ENCODE measurements around the gene NEAT1.

Gene NEAT1

GRCh38 chr11:65422633-65423515 lies at the start of gene NEAT1:
TSS of gene NEAT1 (plus strand) at chr11:65422798.
- peak in 1 of 2 donors; percentile 3 for ATAC-seq

GRCh38 chr11:65373839-65374580 lies 48.6 kb upstream of the NEAT1 start:
- ATAC-seq, result no peak

GRCh38 chr11:65375012-65375411 lies 47.6 kb upstream of the NEAT1 start:
- no peak for ATAC-seq

GRCh38 chr11:65376138-65376713 lies 46.4 kb upstream of the NEAT1 start:
- ATAC-seq, result no peak

GRCh38 chr11:65377036-65377435 lies 45.6 kb upstream of the NEAT1 start:
- no peak for ATAC-seq

- no peak for ATAC-seq
Measured at GRCh38 chr11:65377777-65378176, 44.8 kb upstream of the NEAT1 start.

GRCh38 chr11:65378208-65378927 lies 44.2 kb upstream of the NEAT1 start:
- ATAC-seq, result no peak

- no peak for ATAC-seq
Measured at GRCh38 chr11:65378928-65379638, 43.5 kb upstream of the NEAT1 start.

- no peak for ATAC-seq
Measured at GRCh38 chr11:65379698-65380459, 42.7 kb upstream of the NEAT1 start.

- ATAC-seq, result no peak
Measured at GRCh38 chr11:65380460-65381119, 42.0 kb upstream of the NEAT1 start.

- no peak for ATAC-seq
Measured at GRCh38 chr11:65381716-65382032, 40.9 kb upstream of the NEAT1 start.

GRCh38 chr11:65382033-65382803 lies 40.4 kb upstream of the NEAT1 start, which contains the start of gene SLC25A45:
TSS of gene SLC25A45 (minus strand) at chr11:65382646. CDS start at chr11:65381951, 695 bp downstream.
- peak; percentile 91 to 92 for ATAC-seq

- ATAC-seq, result no peak
Measured at GRCh38 chr11:65382804-65383368, 39.7 kb upstream of the NEAT1 start.

GRCh38 chr11:65383778-65384177 lies 38.8 kb upstream of the NEAT1 start:
- ATAC-seq, result no peak

GRCh38 chr11:65384301-65384889 lies 38.2 kb upstream of the NEAT1 start:
- ATAC-seq, result no peak

- ATAC-seq, result peak; percentile 44 to 46
Measured at GRCh38 chr11:65386307-65387140, 36.1 kb upstream of the NEAT1 start, which contains the start of gene FRMD8. TSS of gene FRMD8 (plus strand) at chr11:65386637. CDS start at chr11:65387037, 400 bp downstream.

GRCh38 chr11:65388731-65389130 lies 33.9 kb upstream of the NEAT1 start:
- no peak for ATAC-seq

Data from activated CD4-positive, CD25-positive, alpha-beta regulatory T cell treated with anti-CD3 and anti-CD28 coated beads, Interleukin-2, amount 50 U/mL, for 24 hours (primary cell).